NOMO-1 treated with DMSO at 0.1 percent for 48 hours (cell line): Measurements from ENCODE around the gene TAS2R38.
"Not testable (repeated sequence)": the region's sequence is repeated elsewhere in the genome, so short reads cannot be mapped to it uniquely, and the experiment has no call there.

Experiments
- DNase-seq: peaks from one replicate; lab custom pipeline; 2025; ENCODE audit not compliant: unreplicated experiment; lab: John Stamatoyannopoulos, UW

The TAS2R38 gene

DNA sequence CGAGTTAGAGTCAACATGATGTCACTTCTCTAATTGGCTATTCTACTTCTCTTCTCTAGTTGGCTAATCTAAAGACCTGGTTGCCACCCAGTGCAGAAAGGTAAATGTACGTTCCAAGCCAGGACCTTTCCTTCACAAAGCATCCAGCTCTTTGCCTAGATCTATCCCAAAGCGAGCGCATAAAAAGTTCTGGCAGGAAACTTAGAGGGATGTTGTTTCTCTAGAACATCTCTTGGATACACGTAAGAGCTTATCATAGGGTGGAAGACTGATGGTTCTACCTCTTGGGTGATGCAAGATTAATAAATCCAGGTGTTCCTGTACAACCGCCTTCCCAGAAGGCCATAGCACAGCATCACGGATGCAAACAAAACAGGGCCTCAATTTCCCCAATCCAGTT lies at the start of gene TAS2R38:
Gene TAS2R38, minus strand, starts transcription at position 101 of the 400 bp plus-strand sequence. Its CDS starts 84 bp downstream, at position 17.
- no peak for DNase-seq

DNA sequence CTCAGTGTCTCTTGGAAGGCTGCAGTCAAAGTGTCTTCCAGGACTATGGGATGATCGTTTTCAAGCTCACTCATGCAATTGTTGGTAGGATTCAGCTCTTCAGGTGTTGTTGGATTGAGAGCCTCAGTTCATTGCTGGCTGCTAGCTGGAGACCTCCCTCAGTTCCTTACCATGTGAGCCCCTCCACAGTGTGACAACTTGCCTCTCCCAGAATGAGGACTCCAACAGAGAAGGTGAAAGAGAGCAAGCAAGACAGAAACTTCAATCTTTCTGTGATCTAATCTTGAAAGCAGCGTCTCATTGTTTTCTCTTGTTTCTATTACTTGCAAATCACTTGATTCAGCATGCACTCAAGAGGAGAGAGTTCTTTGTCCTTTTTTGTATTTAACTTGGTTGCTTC lies 44.6 kb upstream of the TAS2R38 start:
- DNase-seq: no peak

DNA sequence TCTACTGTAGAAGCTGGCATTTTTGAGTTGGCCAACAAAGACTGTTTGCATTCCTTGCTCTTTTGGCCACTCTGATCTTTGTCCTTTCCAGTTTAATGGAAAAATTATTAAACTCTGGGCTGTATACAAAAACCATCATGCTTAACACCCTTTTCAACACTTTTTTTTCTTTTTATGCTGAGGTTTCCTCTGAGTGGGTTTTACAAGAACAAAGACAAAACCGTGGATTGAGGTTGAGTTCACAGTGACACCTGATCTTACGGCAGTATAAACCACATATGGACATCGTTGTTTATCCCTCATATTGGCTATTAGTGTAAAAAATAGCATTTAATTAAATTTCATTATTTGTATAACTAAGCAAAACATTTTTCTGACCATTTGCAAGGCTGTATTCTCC lies 43.9 kb upstream of the TAS2R38 start:
- no peak for DNase-seq

DNA sequence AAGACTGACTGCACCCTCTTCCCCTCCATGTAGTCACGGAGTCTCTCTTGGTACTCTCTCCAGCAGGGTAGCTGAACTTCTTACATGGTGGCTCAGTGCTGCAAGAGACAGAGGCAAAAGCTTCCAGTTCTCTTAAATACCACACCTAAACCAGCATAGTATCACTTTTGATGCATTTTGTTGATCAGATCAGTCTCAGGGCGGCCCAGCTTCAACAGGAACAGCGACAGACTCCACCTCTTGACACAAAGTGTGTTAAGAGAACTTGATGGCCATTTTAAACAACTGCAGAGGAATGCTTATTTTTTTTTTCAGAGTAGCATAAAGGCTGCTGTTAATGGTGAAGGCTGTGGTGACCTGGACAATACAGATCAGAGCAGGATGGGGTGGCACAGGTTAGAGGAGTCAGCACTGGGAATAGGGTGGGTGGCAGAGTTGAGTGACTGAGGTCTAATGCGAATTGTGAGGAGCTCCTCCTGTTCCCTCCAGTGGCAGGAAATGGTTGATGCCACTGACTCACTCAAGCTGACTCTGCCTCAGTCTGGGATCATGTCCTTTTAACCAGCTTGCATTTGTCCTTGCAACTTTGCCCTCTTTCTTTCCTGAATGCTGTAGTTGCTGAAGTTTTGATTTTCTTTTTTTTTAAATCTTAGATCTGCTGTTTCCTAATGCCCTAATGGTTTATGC lies 39.4 kb upstream of the TAS2R38 start:
- no peak for DNase-seq

DNA sequence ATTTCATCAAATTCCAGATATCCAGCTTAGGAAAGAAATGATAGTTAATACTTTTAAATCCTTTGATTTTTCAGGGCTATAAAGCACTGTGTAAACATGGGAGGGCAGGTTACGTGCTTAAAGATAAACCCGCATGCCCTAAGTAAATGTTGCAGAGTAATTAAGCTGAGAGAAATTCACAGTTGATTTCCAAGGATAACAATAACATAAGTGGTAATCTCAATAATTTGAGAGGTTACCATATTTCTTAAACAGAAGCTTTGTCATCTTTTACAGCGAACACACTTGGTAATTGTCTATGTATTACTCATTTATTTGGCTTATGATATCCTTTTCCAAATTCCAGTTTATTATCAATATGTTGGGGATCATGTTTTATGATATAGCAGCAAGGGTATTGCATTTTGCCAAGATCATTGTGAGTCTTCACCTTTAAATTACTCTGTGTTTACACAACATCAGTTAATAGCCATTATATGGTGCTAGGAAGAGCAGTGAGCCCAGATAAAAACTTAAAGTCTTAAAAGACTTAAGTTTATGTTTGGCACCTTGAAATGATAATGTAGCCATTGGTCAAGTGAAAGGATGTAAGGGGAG lies 37.5 kb upstream of the TAS2R38 start:
- no peak for DNase-seq

DNA sequence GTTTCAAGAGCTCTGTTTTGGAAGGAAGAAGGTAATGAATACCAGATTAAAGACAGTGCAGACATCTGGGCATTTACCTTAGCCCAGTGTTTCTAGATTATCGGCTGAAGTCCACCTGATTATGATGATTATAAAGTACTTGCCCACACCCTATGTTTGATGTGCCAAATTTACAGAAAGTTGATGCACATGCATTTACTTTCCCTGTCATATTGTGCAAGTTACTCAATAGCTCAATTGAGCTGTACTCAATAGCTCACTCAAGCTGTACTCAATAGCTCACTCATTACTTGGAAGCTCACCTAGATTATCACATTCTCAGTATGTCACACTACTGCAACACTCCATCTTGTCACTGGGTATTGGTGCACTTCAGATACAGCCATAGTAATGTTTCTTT lies 35.6 kb upstream of the TAS2R38 start:
- no peak for DNase-seq

DNA sequence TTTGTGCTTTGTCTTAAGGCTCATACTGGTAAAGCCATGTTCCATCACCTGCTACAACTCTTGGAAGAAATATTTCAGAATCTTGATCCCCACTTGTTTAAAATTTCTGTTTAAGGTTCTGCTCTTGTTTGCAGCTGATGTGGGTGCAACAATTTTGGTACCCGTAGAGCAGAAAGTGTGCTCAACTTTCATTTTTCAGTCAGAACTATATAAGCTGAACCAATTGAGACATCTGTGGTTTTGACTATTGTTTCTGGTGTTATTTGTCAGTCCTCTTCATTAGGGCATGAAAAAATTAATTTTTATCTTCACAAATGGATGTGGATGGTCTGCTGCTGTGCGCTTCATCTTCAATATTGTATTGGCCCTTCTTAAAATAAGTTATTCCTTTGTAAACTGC lies 33.0 kb upstream of the TAS2R38 start:
- DNase-seq: no peak

DNA sequence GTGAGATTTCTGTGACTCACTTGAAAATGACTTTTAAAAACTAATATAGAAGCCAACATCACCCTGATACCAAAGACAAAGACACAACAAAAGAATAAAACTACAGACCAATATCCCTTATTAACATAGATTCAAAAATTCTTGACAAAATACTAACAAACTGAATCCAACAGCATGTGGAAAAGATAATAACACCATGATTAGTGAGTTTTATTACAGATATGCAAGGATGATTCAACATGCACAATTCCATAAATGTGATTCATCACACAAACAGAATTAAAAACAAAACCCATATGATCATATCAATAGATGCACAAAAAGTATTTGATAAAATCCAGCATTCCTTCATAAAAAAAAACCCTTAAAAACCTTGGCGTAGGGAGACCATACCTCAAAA lies 28.6 kb upstream of the TAS2R38 start:
- DNase-seq: no peak

DNA sequence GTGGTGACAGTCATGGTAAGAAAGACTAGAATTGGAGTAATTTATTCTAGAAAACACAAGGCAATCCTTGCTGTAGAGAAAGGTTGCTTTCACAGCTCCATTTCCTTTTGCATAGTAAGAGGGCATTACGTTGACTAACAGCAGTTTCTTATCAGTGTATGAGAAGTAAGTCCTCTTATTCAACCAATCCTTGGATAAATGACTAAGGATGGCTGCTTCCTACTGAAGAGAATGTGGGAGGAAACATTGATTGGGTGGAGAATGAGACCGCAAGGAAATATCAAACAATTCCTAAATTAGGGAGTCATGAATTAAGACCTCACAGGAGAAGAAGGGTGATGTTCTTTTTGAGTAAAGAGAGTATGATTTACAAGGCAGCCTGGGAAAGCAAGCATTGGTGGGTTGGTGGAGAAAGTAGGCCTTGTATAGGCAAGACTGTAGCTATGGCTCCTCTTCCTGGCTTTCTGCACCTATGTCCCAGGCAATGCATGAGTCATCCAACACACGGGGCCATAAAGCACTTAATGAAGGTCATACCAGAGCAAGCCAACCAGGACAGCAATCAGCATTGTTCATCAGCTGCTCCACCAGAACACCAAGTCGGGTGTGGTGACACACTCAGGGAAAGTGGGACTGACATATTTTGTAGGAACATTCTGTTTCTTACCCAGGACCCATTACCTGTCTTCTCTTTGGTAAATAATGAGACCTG lies 27.7 kb upstream of the TAS2R38 start:
- DNase-seq: no peak

DNA sequence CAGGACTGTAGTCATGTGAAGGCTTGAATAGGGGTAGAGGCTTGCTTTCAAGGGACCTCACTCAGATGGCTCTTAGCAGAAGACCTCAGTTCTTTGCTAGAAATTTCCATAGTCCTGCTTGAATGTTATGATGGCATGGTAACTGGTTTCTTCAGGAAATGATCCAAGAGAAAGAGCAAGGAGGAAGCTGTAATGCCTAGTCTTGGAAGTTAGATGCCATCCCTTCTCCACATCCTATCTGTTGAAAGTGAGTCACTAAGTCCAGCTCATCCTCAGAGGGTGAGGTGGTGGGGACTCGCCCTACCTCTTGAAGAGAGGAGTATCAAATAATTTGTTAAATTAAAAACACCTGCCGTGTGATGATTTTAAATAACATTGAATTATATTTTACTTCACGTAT lies 26.7 kb upstream of the TAS2R38 start:
- DNase-seq: no peak

DNA sequence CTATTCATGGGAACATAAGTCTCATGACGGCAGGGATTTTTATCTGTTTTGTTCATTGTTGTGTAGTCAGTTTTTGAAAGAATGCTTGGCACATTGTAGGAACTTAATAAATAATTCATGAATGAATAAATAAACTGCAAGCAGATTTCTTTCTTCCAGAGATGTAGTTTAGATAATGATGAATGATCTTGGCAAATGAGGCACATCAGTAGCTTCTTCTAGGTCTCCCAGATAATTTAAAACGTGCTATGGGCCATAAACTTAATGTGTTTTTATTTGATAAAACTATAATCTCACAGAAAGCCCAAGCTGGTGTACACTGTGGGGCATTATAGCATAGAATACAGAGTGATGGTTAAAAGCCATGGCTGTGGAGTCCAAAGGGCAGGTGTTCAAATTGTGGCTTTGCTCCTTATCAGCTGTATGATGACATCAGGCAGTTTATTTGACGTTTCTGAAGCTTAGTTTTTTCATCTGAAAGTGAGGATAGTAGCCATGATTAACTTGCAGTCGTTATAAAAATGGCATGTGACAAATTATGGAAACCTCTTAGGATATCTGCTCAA lies 25.6 kb upstream of the TAS2R38 start:
- DNase-seq: no peak

DNA sequence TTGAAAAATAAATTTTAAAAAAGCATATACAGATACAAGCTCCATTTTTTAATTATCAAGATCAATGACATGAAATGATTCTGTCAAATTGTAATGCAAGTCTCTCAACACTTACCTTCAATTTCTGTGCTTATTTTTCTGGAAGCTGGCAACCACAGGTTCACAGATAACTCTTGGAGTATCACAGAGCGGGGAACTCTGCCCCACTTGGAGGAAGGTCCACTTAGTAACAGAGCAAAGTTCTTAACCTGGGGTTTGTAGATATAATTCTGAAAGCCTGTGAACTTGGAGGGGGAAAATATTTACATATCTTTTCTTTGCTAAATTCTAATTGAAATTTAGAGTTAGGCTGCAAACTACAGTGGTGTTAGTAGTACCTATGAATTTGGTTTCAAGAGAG lies 19.8 kb upstream of the TAS2R38 start:
- no peak for DNase-seq

DNA sequence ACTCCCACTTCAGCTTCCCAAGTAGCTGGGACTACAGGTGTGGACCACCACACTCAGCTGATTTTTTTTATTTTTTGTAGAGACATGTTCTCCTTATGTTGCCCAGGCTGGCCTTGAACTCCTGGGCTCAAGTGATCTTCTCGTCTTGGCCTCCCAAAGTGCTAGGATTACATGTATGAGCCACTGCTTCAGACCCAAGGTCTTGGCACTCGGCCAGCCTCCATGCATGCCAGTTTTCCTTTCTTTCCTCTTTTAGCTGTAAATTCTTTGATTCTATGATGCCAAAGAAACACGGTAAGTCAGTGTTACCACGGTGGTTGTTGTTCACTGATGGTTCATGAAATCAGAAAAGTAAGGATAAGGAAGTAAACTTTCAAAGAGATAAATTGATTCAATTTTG lies 19.1 kb upstream of the TAS2R38 start:
- DNase-seq: no peak

DNA sequence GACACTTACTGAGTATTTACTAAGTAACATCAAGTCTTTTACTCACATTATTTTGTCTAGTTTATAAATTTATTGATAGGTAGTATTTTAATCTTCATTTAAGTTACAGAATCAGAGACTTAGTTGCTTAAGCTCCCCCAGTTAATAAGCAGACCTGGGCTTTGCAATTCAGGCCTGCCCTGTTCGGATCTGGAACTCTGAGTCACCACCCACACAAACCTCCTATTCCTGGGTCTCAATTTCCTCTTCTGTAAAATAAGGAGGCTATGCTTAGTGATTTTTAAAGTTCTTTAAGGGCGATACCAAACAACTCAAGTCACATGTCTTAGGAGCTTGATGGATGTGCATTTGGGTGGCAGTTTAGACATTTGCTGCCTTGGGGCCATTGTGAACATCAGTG lies 18.6 kb upstream of the TAS2R38 start:
- DNase-seq: peak; percentile 41

DNA sequence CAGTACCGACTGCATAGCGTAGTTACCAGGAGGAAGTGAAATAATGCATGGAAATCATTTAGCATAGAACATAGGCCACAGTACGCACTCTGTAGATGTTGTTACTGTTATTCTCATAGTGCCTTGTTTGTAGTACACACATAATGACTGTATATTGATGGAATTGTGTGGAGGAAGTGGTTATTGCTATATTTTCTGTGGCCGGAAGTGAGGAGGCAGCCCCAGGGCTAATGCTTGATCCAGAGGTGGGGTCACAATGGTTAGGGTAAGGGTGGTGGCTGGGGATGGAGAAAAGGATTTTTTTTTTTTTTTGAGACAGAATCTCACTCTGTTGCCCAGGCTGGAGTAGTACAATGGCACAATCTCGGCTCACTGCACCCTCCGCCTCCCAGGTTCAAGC lies 17.6 kb upstream of the TAS2R38 start:
- DNase-seq: peak; percentile 13

DNA sequence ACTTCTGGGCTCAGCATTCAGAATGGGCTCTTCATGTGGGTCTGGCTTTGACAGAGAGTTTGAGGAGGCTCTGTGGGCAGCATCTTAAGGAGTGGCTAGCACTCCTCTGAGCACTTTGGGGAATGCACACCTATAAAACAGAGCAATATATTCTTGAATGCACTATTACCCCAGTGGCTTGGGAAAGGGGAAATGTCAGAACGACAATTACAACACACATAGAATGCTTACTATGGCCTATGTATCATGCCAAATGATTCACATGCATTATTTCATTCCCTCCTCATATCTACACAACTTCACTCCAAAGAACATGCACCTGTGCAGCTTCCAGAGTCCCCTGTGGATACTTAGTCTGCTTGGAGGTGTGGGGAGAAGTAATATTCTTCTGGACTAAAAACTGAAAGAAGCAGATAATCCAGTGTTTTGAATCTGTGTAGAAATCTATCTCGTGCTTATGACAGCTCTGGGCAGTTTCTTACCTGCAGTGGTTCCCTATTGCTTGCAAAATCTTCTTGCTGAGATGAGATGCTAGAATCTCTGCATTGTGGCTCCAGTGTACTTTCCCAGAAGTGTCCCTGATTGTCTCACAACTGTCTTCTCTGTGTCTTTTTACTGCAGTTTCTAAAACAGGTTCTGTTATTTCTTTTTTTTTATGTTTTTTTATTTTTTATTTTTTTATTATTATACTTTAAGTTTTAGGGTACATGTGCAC lies 16.6 kb upstream of the TAS2R38 start:
- peak; percentile 21 for DNase-seq

DNA sequence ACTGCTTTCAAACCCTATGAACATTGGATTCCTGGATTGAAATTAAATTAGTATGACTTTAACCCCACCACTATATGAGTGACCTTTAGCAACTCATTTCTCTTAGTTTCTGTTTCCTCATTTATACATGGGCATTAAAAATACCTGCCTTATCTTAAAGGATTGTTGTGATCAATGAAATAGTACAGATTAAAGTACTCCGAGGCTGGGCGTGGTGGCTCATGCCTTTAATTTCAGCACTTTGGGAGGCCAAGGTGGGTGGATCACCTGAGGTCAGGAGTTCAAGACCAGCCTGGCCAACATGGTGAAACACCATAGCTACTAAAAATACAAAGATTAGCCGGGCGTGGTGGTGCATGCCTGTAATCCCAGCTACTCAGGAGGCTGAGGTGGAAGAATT lies 14.2 kb upstream of the TAS2R38 start:
- not testable (repeated sequence) for DNase-seq

DNA sequence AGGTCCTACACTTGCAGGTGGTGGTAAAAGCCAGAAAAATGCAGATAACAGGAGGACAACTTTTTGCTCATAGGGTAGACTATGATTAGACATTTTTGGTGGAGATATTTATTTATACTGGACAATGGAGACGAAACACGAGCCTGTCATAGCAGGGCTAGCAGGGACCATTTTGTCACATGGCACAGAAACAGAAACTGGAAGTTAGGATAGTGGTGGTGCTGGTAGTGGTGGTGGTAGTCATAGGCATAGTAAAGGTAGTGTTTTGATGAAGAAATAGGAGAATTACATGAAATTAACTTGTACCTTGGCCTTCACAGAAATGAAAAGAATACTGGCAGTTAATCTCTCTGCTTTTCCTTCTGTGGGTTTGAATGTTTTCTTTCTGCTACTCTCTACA lies 13.3 kb upstream of the TAS2R38 start:
- no peak for DNase-seq

DNA sequence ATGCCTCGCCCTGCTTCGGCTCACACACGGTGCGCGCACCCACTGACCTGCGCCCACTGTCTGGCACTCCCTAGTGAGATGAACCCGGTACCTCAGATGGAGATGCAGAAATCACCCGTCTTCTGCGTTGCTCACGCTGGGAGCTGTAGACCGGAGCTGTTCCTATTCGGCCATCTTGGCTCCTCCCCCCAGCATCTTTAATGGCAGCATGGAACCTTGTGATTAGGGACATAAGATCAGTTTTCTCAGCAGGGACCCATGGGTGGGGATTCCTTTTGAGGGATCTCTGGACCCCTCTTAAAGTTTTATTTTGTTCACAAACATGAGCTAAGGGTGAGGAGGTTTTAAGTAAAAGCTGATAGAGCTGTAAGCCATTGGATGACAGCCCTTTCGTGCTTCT lies 12.4 kb upstream of the TAS2R38 start:
- not testable (repeated sequence) for DNase-seq

DNA sequence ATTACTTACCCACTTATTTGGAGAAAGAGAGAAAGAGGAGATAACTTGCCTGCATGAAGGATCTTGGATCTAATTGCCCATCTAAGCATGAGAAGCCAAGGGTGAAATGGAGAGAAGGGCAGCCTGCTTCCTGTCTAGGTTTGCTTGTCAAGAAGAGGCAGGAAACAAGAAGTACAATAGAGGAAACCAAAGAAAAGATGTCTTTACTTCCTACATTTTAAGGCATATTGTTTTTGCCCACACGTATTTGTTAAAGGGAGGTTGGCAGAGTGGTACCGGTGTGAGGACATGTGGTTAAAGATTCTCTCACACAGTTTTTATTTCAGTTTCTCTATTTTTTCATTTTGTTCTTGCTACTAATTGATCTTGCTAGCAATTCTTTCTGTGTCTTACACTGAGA lies 6.0 kb upstream of the TAS2R38 start:
- peak; percentile 2 for DNase-seq

DNA sequence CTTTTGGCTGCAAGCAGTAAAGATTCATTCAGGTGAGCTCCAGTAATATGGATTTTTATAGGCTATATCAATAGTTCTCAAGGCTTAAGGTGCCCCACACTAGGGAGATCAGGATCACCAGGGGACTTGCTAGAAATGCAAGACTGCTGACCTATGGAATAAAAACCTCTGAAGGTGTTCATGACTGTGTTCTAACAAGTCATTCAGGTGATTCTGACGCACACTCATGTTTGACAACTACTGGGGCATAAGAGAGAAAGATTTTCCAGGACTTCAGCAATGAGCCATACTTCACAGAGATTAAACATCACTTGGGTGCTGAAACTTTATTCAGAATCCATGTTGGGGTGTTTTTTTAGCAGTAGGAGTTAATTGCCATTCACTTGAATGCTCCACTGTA lies 4.8 kb upstream of the TAS2R38 start:
- no peak for DNase-seq
